Body of pancreas (tissue), 4 donors: ENCODE results near the gene DDX3X. TPM values are rescaled to one million over a fixed set of nuclear protein-coding genes. Genes with fewer than 3 reads are reported as not detected.
A peak's percentile ranks its signal among the peaks of the same experiment; 100 is the strongest.

Experiments used
- ATAC-seq: fragments of 150-250 bp; one replicate; pipeline ENCODE4 v1.9.1; 2016
- DNase-seq, 4 donors: peaks; one replicate each; pipeline ENCODE4 v3.0.0-alpha.2; 2019
- H3K27ac ChIP-seq, 4 donors: fragments of 200-600 bp; sonication (generic); 1 replicate in 3 of 4; 2 replicates in 1 of 4; pipeline versions ENCODE4 v1.5.1 to v1.6.1; 2016 to 2019; ENCODE audit warnings: mild to moderate bottlenecking in 1 of 4, mixed read lengths in 1 of 4, moderate library complexity in 1 of 4
- H3K27me3 ChIP-seq, 2 donors: fragments of 200-600 bp; sonication (generic); one replicate each; pipeline ENCODE4 v1.6.0; 2016; ENCODE audit warnings: mild to moderate bottlenecking in 1 of 2
- H3K36me3 ChIP-seq, 2 donors: fragments of 200-600 bp; sonication (generic); replicated peaks in 1 of 2; 2 replicates each; pipeline ENCODE4 v1.5.1; 2016; ENCODE audit warnings: low read depth in 2 of 2; ENCODE audit not compliant: insufficient read depth in 1 of 2
- H3K4me1 ChIP-seq: fragments of 200-600 bp; sonication (generic); one replicate; pipeline ENCODE4 v1.6.0; 2016
- H3K4me3 ChIP-seq, 2 donors: fragments of 200-600 bp; sonication (generic); 1 replicate in 1 of 2; 2 replicates in 1 of 2; pipeline ENCODE4 v1.5.1; 2016 to 2019
- H3K9me3 ChIP-seq, 3 donors: fragments of 200-600 bp; sonication (generic); 1 replicate in 2 of 3; 2 replicates in 1 of 3; pipeline ENCODE4 v1.5.1; 2016
- POLR2A ChIP-seq, 3 donors: fragments of 450-650 bp; IDR thresholded peaks; one replicate each; pipeline ENCODE4 v1.6.1; 2016; ENCODE audit warnings: antibody characterized with exemption in 3 of 3, mild to moderate bottlenecking in 2 of 3
- WGBS, 2 donors: methylation state at CpG; one replicate each; pipeline ENCODE4 v1.1.5; 2017; 5-methylcytosine and 5-hydroxymethylcytosine counted together
- intact Hi-C: fragments of 100-400 bp; cut with DNase I; formaldehyde crosslinking; loops from one replicate; pipeline ENCODE4 v1.15.1; 2023
- total RNA-seq, 2 donors: library from RNA; depleted of rRNA; stranded (reverse); fragments of >200 nt; gene quantifications; one replicate each; pipeline ENCODE4 v1.1.0, GENCODE V29; 2016
- TF ChIP-seq, protein P1 (sequence below), 7 experiments: fragments of 450-650 bp in 4 of 7; fragments of 200-600 bp in 3 of 7; sonication (generic) in 3 of 7; IDR thresholded peaks; one replicate each; pipeline ENCODE4 v1.5.1; 2016 to 2019; ENCODE audit warnings: antibody characterized with exemption in 7 of 7

DDX3X gene
- total RNA-seq, 2 donors from 2014 or later: 104 to 127 TPM

DNA sequence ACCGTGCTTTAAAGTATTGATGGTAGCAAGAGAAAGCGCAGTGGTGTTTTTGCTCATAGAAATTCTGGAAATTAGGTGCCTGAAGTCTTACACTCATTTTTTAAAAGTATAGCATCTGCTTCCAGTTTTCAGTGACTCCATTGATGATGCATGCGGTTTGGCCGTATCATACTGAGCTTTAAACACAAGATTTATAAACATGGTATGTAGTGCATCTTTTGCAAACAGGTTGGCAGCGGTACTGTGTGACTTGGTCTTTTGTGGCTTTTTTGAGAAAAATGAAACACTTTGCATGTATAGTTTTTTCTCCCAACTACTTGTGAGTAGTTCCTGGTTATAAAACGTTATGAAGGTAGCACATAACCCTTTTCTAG, 2.0 kb downstream of the DDX3X start:
- no peak for DNase-seq
- H3K4me1 ChIP-seq: peaks cover 26% of the 10 kb centered on the region
- TF ChIP-seq POLR2A (IDR thresholded peaks at IDR 0.05): no peak
- TF ChIP-seq, protein P1, sequence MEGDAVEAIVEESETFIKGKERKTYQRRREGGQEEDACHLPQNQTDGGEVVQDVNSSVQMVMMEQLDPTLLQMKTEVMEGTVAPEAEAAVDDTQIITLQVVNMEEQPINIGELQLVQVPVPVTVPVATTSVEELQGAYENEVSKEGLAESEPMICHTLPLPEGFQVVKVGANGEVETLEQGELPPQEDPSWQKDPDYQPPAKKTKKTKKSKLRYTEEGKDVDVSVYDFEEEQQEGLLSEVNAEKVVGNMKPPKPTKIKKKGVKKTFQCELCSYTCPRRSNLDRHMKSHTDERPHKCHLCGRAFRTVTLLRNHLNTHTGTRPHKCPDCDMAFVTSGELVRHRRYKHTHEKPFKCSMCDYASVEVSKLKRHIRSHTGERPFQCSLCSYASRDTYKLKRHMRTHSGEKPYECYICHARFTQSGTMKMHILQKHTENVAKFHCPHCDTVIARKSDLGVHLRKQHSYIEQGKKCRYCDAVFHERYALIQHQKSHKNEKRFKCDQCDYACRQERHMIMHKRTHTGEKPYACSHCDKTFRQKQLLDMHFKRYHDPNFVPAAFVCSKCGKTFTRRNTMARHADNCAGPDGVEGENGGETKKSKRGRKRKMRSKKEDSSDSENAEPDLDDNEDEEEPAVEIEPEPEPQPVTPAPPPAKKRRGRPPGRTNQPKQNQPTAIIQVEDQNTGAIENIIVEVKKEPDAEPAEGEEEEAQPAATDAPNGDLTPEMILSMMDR (IDR thresholded peaks at IDR 0.05): no peak
- peak overlapping the region in 2 of 4 donors; percentile 98 to 99 for H3K27ac ChIP-seq
- intact Hi-C loops: no loop called here
- 6 to 8% methylated on average over 6 of the region's 6 CpGs for WGBS, 2 donors
- no peaks in the 10 kb centered on the region for H3K27me3 ChIP-seq
- no peaks in the 10 kb centered on the region for H3K9me3 ChIP-seq
- no peak for ATAC-seq
- H3K4me3 ChIP-seq: peak overlapping the region; percentile 34 to 89
- no peaks in the 10 kb centered on the region for H3K36me3 ChIP-seq

DNA sequence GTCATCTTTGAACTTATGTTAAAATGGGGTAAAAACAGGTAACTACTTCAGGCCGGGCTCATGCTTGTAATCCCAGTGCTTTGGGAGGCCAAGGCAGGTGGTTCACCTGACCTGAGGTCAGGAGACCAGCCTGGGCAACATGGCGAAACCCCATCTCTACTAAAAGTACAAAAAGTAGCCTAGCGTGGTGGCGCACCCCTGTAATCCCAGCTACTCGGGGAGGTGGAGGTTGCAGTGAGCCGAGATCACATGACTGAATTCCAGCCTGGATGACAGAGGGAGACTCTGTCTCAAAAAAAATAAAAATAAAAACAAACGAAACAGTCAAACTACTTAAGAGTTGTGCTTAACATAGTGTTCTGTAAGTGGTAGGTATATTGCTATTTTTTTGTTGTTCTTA, 2.5 kb downstream of the DDX3X start:
- Histone ChIP-seq H3K27me3 (no peaks in the 10 kb centered on the region), H3K27ac (peak overlapping the region in 2 of 4 donors; percentile 17 to 99), H3K4me3 (no peak overlapping the region), H3K4me1 (peaks cover 26% of the 10 kb centered on the region), H3K36me3 (no peaks in the 10 kb centered on the region), H3K9me3 (no peaks in the 10 kb centered on the region)
- intact Hi-C loops: no loop called here
- no peak for TF ChIP-seq POLR2A (IDR thresholded peaks at IDR 0.05)
- TF ChIP-seq, protein P1 (IDR thresholded peaks at IDR 0.05): no peak
- WGBS, 2 donors: 26 to 50% methylated on average over 5 to 7 of the region's 7 CpGs
- ATAC-seq: no peak
- DNase-seq: no peak

DNA sequence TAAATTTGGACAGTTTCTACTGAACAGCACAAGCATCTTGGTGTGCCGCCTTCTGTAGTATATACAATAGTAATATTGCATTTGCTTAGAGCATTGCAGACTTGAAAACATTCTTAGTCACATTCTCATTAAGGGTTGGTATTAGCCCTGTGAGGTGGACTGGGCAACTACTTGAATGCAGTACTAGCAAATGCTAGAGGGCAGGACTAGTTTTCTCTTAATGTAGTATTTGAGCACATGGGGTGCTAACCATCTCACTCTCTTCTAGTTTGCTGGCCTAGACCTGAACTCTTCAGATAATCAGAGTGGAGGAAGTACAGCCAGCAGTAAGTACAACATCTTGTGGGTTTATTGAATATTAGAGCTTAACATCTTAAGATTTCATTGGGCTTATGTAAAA, 3.2 kb downstream of the DDX3X start:
- DNase-seq (no peak), ATAC-seq (no peak)
- Histone ChIP-seq H3K4me1 (peaks cover 26% of the 10 kb centered on the region), H3K36me3 (peaks cover 0 to under 1% of the 10 kb centered on the region in 2 donors), H3K9me3 (no peaks in the 10 kb centered on the region), H3K4me3 (no peak overlapping the region), H3K27ac (no peak overlapping the region), H3K27me3 (no peaks in the 10 kb centered on the region)
- TF ChIP-seq, protein P1 (IDR thresholded peaks at IDR 0.05): no peak
- TF ChIP-seq POLR2A (IDR thresholded peaks at IDR 0.05): no peak
- WGBS, 2 donors: 17 to 47% methylated on average over 1 of the region's 1 CpG
- intact Hi-C loops: no loop called here

DNA sequence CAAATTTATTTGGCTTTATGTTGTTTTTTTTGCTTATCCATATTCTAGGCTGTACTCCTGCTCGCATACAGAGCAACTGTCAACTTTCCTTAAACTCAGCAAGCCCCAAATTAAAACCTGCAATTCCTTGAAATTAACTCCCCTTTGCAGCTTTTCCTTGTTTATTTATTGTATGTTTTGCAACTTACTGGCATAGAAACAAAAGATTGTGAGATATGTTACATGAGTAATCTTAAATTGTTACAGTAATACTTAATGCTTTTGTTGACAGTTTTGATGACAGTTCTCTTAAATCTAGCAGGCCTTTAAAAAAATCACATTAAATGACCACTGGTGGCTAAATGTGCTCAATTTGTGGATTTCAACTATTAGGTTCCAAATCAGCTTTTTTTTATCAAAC, 4.5 kb downstream of the DDX3X start:
- H3K36me3 ChIP-seq: peaks cover 0 to 9% of the 10 kb centered on the region in 2 donors
- no peak overlapping the region for H3K4me3 ChIP-seq
- TF ChIP-seq, protein P1 (IDR thresholded peaks at IDR 0.05): no peak
- no peak for TF ChIP-seq POLR2A (IDR thresholded peaks at IDR 0.05)
- H3K9me3 ChIP-seq: no peaks in the 10 kb centered on the region
- no peaks in the 10 kb centered on the region for H3K27me3 ChIP-seq
- peaks cover 26% of the 10 kb centered on the region for H3K4me1 ChIP-seq
- H3K27ac ChIP-seq: no peak overlapping the region
- DNase-seq: no peak
- WGBS, 2 donors: 47% methylated on average over 1 of the region's 1 CpG
- ATAC-seq: no peak
- intact Hi-C loops: no loop called here

DNA sequence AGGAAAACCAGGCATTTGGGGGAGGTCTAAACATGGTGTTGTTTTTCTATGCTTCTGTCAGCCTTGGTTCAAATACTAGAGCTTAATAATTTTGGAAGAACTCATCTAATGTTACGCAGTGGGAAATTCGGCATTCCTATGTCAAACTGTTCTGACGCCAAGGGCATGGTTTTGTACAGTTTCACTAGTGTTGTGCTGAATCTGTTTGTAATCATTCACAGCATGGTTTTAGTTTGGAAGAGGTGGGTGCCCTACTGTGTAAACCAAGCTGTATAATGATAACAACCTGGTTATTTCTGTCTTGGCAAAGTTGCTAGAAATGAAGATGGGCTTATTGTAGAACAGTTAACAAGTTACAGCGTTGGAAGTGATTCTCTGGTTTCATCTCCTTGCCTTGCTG, 5.2 kb downstream of the DDX3X start:
- H3K27ac ChIP-seq: no peak overlapping the region
- no peak overlapping the region for H3K4me3 ChIP-seq
- DNase-seq: no peak
- intact Hi-C loops: no loop called here
- 19 to 60% methylated on average over 4 of the region's 4 CpGs for WGBS, 2 donors
- no peaks in the 10 kb centered on the region for H3K27me3 ChIP-seq
- H3K4me1 ChIP-seq: peaks cover 26% of the 10 kb centered on the region
- peaks cover 0 to 9% of the 10 kb centered on the region in 2 donors for H3K36me3 ChIP-seq
- no peak for ATAC-seq
- TF ChIP-seq POLR2A (IDR thresholded peaks at IDR 0.05): no peak
- TF ChIP-seq, protein P1 (IDR thresholded peaks at IDR 0.05): no peak
- H3K9me3 ChIP-seq: no peaks in the 10 kb centered on the region
